GM21447 (cell line): Measurements from ENCODE around the gene SPTBN1.

ENCODE experiments used
- ATAC-seq: cut with Tn5 transposase; IDR thresholded peaks from one replicate; pipeline ENCODE4 v1.9.1; 2021; ENCODE audit not compliant: unreplicated experiment

The SPTBN1 gene

GRCh38 chr2:54603796-54604195 lies 147.7 kb downstream of the SPTBN1 start:
- no peak for ATAC-seq

- no peak for ATAC-seq
Observed at GRCh38 chr2:54604871-54605270, 148.7 kb downstream of the SPTBN1 start.

GRCh38 chr2:54605836-54606235 lies 149.7 kb downstream of the SPTBN1 start:
- ATAC-seq: no peak

GRCh38 chr2:54606393-54606958 lies 150.3 kb downstream of the SPTBN1 start:
- no peak for ATAC-seq

GRCh38 chr2:54608224-54608623 lies 152.1 kb downstream of the SPTBN1 start:
- ATAC-seq: no peak

GRCh38 chr2:54609241-54609640 lies 153.1 kb downstream of the SPTBN1 start:
- no peak for ATAC-seq

GRCh38 chr2:54609647-54610046 lies 153.5 kb downstream of the SPTBN1 start:
- no peak for ATAC-seq

GRCh38 chr2:54610700-54611099 lies 154.6 kb downstream of the SPTBN1 start:
- no peak for ATAC-seq

- ATAC-seq: no peak
Observed at GRCh38 chr2:54611830-54612545, 155.9 kb downstream of the SPTBN1 start.

- ATAC-seq: no peak
Observed at GRCh38 chr2:54613386-54613785, 157.3 kb downstream of the SPTBN1 start.

GRCh38 chr2:54613794-54614257 lies 157.7 kb downstream of the SPTBN1 start:
- ATAC-seq: no peak

- no peak for ATAC-seq
Observed at GRCh38 chr2:54614819-54615218, 158.7 kb downstream of the SPTBN1 start.

GRCh38 chr2:54615832-54616534 lies 159.9 kb downstream of the SPTBN1 start:
- ATAC-seq: no peak

GRCh38 chr2:54617409-54617808 lies 161.3 kb downstream of the SPTBN1 start:
- no peak for ATAC-seq

- ATAC-seq: no peak
Observed at GRCh38 chr2:54618646-54619565, 162.8 kb downstream of the SPTBN1 start.

- no peak for ATAC-seq
Observed at GRCh38 chr2:54619660-54620231, 163.6 kb downstream of the SPTBN1 start.

GRCh38 chr2:54620948-54621347 lies 164.8 kb downstream of the SPTBN1 start:
- no peak for ATAC-seq

- no peak for ATAC-seq
Observed at GRCh38 chr2:54624591-54625071, 168.5 kb downstream of the SPTBN1 start.

- ATAC-seq: no peak
Observed at GRCh38 chr2:54626131-54626530, 170.0 kb downstream of the SPTBN1 start.

- ATAC-seq: no peak
Observed at GRCh38 chr2:54626884-54627283, 170.8 kb downstream of the SPTBN1 start.

- no peak for ATAC-seq
Observed at GRCh38 chr2:54627973-54628372, 171.8 kb downstream of the SPTBN1 start.
